ENCODE data around the gene WNT6. TPM values are rescaled to one million over a fixed set of nuclear protein-coding genes. Genes with fewer than 3 reads are reported as not detected.

The WNT6 gene
- polyA plus RNA-seq, 3 donors, result 0.10 to 0.27 (median 0.15) TPM

GRCh38 chr2:218875692-218876246 lies 16.2 kb downstream of the WNT6 start:
- no peak for DNase-seq (ENCODE audit: low read depth in 3 of 3, low spot score in 2 of 3)

- peak in 1 of 3 donors; percentile 76 for DNase-seq (ENCODE audit: low read depth in 3 of 3, low spot score in 2 of 3)
These were observed 17.1 kb downstream of the WNT6 start for GRCh38 chr2:218876562-218877219.

GRCh38 chr2:218877331-218877730 lies 17.7 kb downstream of the WNT6 start:
- no peak for DNase-seq (ENCODE audit: low read depth in 3 of 3, low spot score in 2 of 3)

- no peak for DNase-seq (ENCODE audit: low read depth in 3 of 3, low spot score in 2 of 3)
These were observed 18.3 kb downstream of the WNT6 start for GRCh38 chr2:218877891-218878290.

GRCh38 chr2:218878486-218878885 lies 18.9 kb downstream of the WNT6 start:
- no peak for DNase-seq (ENCODE audit: low read depth in 3 of 3, low spot score in 2 of 3)

- no peak for DNase-seq (ENCODE audit: low read depth in 3 of 3, low spot score in 2 of 3)
These were observed 19.5 kb downstream of the WNT6 start for GRCh38 chr2:218878926-218879761.

- DNase-seq (ENCODE audit: low read depth in 3 of 3, low spot score in 2 of 3), result no peak
These were observed 20.1 kb downstream of the WNT6 start for GRCh38 chr2:218879776-218880101.

GRCh38 chr2:218880102-218880858 lies 20.7 kb downstream of the WNT6 start, which contains the start of gene WNT10A:
TSS of gene WNT10A (plus strand) at chr2:218880852. CDS start at chr2:218880996, 144 bp downstream.
- DNase-seq (ENCODE audit: low read depth in 3 of 3, low spot score in 2 of 3), result no peak

- DNase-seq (ENCODE audit: low read depth in 3 of 3, low spot score in 2 of 3), result no peak
These were observed 21.4 kb downstream of the WNT6 start for GRCh38 chr2:218880859-218881594.

GRCh38 chr2:218881744-218882460 lies 22.3 kb downstream of the WNT6 start:
- DNase-seq (ENCODE audit: low read depth in 3 of 3, low spot score in 2 of 3), result no peak

GRCh38 chr2:218882461-218882816 lies 22.8 kb downstream of the WNT6 start:
- no peak for DNase-seq (ENCODE audit: low read depth in 3 of 3, low spot score in 2 of 3)

- DNase-seq (ENCODE audit: low read depth in 3 of 3, low spot score in 2 of 3), result no peak
These were observed 23.3 kb downstream of the WNT6 start for GRCh38 chr2:218882866-218883366.

- no peak for DNase-seq (ENCODE audit: low read depth in 3 of 3, low spot score in 2 of 3)
These were observed 24.2 kb downstream of the WNT6 start for GRCh38 chr2:218883491-218884490.

- DNase-seq (ENCODE audit: low read depth in 3 of 3, low spot score in 2 of 3), result no peak
These were observed 24.9 kb downstream of the WNT6 start for GRCh38 chr2:218884519-218884918.

GRCh38 chr2:218885981-218886947 lies 26.7 kb downstream of the WNT6 start:
- no peak for DNase-seq (ENCODE audit: low read depth in 3 of 3, low spot score in 2 of 3)

- no peak for DNase-seq (ENCODE audit: low read depth in 3 of 3, low spot score in 2 of 3)
These were observed 27.5 kb downstream of the WNT6 start for GRCh38 chr2:218887079-218887478.

- no peak for DNase-seq (ENCODE audit: low read depth in 3 of 3, low spot score in 2 of 3)
These were observed 28.7 kb downstream of the WNT6 start for GRCh38 chr2:218888341-218888740.
